ENCODE measurements around the gene PRMT1.

Gene PRMT1

GRCh38 chr19:49672131-49672919 lies 4.7 kb upstream of the PRMT1 start:
- peak; percentile 73 for DNase-seq

DNA sequence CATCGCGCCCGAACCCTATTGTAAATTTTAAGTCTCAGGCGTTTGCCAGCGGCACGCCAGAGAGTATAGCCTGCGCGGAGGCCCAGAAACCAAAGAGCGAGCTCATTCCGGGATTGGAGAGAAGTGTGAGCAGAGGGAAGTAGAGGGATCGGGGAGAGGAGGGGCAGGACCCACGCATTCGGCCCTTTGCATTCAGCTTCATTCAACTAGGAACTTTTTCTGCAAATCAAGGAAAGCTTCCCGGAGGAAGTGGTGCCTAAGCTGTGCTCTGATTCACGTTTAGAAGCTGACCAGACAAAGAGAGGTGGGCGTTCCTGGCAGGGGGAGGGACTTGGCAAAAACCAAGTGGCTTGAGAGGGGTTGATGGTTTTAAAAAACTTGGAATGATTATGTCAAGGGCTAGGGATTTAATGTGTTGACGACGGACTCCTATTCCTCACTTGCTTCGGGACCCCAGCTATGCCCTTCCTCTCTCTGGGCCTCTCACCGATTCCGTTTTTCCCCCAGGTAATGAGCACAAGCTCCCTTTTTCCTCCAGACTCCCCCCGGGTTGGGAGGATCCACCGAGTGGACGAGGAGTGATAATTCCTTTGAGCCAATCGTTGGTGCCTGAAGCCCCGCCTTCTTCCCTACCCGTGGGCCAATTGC lies 811 bp upstream of the PRMT1 start:
- peak; percentile 78 for DNase-seq

GRCh38 chr19:49676784-49677230 lies 264 bp upstream of the PRMT1 start:
- DNase-seq = peak; percentile 99

GRCh38 chr19:49677901-49678674 lies 1.0 kb downstream of the PRMT1 start:
- peak; percentile 84 for DNase-seq

- no peak for DNase-seq
These were observed 2.1 kb downstream of the PRMT1 start for GRCh38 chr19:49678985-49679770.

- no peak for DNase-seq
These were observed 2.8 kb downstream of the PRMT1 start for GRCh38 chr19:49679771-49680413.

DNA sequence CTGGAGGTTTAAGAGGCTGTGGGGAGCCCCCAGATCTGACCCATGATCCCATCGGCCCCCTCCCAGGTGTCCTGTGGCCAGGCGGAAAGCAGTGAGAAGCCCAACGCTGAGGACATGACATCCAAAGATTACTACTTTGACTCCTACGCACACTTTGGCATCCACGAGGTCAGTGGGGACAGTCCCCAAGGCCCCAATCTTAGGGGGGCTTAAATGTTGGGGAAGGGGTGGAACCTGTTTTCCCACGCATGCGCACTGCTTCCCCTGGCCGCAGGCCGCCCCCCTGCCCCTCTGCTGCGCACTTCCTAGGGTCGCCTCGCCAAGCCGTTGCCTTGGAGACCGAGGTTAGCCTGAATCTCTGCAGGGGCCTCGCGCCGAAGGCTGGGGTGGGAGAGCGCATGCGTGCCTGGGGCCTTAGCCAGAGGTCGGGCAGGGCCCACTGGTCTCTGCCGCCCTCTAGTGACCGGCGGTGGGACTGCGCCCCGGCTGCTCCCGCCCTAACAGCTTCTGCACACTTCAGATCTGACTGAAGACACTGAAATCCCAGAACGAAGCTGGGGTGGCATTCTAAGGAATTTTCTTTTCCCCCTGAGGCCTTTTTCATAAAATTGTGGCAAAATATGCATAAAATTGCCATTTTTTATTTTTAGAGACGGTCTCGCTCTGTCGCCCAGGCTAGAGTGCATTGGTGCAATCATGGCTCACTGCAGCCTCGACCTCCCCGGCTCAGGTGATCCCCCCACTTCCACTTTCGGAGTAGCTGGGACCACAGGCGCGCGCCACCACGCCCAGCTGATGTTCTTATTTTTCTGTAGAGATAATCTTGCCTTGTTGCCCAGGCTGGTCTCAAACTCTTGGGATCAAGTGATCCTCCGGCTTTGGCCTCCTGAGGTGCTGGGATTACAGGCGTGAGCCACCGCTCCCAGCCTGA lies 3.6 kb downstream of the PRMT1 start:
- peak; percentile 93 for DNase-seq

- no peak for DNase-seq
These were observed 4.8 kb downstream of the PRMT1 start for GRCh38 chr19:49681830-49682229.

- DNase-seq = no peak
These were observed 5.2 kb downstream of the PRMT1 start for GRCh38 chr19:49682274-49682673.

GRCh38 chr19:49683814-49684250 lies 6.8 kb downstream of the PRMT1 start:
- DNase-seq = no peak

- DNase-seq = no peak
These were observed 7.3 kb downstream of the PRMT1 start for GRCh38 chr19:49684251-49684982.

- DNase-seq = no peak
These were observed 8.0 kb downstream of the PRMT1 start for GRCh38 chr19:49684983-49685553.

- no peak for DNase-seq
These were observed 8.8 kb downstream of the PRMT1 start for GRCh38 chr19:49685845-49686332.

DNA sequence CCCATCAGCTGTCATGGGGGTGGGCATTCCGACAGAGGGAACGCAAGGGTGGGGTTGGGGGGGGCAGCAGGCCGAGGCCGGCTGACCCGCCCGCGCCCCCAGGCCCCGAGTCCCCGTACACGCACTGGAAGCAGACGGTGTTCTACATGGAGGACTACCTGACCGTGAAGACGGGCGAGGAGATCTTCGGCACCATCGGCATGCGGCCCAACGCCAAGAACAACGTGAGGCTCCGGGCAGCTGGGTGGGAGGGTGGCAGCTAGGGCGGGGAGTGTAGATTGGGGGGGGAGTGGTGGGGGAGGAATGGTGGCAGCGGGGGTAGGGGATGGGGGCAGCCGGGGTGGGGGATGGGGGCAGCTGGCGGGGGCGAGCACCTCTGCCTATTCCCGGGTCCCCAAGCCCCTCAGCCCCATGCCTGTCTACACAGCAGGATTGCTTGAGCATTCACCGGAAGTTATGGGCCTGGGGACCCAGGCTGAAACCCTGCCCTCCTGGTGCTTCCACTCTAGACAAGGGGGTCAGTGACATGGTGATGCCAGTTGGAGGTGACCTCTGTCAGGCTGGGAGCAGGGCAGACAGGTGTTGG lies 9.5 kb downstream of the PRMT1 start:
- DNase-seq = no peak

- no peak for DNase-seq
These were observed 10.1 kb downstream of the PRMT1 start for GRCh38 chr19:49687150-49687549.

DNA sequence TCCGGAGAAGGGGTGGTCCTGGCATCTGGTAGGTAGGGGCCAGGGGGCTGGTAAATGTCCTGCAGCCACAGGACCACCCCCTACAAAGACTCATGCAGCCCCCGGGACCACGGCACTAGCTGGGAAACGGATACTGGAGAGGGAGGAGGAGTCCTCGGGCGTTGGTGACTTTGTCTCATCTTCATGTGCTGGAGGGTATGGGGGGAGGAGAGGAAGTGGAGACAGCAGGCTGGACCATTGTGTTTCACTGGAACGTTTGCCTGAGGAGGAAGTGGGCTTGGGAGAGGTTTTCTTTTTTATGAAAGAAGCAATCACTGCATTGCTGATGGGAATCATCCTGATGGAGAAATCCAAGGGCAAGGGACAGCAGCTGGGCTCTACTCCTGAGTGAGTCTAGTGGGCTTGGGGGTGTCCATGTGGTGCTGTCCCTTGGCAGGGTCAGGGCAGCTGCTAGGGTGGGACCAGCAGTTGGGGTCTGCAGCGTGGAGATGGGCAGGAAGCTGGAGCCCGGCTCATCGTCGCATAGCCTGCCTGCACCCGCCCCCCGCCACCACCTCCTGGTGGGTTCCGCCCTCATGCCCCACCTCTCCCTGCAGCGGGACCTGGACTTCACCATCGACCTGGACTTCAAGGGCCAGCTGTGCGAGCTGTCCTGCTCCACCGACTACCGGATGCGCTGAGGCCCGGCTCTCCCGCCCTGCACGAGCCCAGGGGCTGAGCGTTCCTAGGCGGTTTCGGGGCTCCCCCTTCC lies 10.7 kb downstream of the PRMT1 start:
- no peak for DNase-seq

GRCh38 chr19:49688531-49689132 lies 11.6 kb downstream of the PRMT1 start:
- no peak for DNase-seq

Data from stimulated activated CD4-positive, alpha-beta T cell treated with anti-CD3 and anti-CD28 coated beads, Interleukin-1b, Interleukin-23, amount 100 ng/mL, for 48 hours (primary cell).